Measurements from ENCODE around the gene AOPEP. TPM values are rescaled to one million over a fixed set of nuclear protein-coding genes. Genes with fewer than 3 reads are reported as not detected.

Gene AOPEP
- total RNA-seq, 1 donor from 2014 or later: 175 TPM

GRCh38 chr9:95029288-95029687, 302.8 kb downstream of the AOPEP start:
- DNase-seq: no peak
- peaks cover 7% of the 10 kb centered on the region for H3K36me3 ChIP-seq
- no peaks in the 10 kb centered on the region for H3K27me3 ChIP-seq (ENCODE audit: low read depth)
- no peaks in the 10 kb centered on the region for H3K9me3 ChIP-seq (replicated peaks)
- peak overlapping the region; percentile 15 for H3K4me3 ChIP-seq
- intact Hi-C loops (cut with micrococcal nuclease): loop anchor here (10.0 kb wide), 1 partner anchor 244 kb away; no protein-coding TSS in a partner anchor
- H3K4me1 ChIP-seq: peaks cover 100% of the 10 kb centered on the region
- H3K27ac ChIP-seq (replicated peaks): peak overlapping the region; percentile 84
- no peak for TF ChIP-seq CTCF (IDR thresholded peaks at IDR 0.05; ENCODE audit: borderline replicate concordance)

DNA sequence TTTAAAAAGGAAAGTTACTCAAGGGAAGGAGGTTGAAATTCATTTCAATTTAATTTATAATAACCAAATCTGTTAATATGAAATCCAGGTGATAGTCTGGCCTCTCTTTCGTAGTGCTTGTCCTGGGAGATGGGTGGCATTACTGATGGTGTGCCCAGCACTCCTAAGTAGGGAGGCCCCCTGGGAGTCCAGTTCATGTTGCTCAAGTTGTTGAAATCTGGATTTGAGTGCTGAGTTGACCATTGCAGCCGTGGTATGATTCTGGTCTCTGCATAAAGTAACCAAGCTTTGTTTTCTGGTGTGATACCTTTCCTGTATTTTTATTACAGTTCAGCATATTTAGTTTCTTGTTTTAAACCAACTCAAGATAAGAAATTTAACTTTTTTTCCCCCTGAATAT, 303.2 kb downstream of the AOPEP start:
- intact Hi-C loops (cut with micrococcal nuclease): loop anchor here (10.0 kb wide), 1 partner anchor 245 kb away; no protein-coding TSS in a partner anchor
- Histone ChIP-seq H3K4me3 (no peak overlapping the region), H3K27ac (replicated peaks) (peak overlapping the region; percentile 84), H3K27me3 (ENCODE audit: low read depth) (no peaks in the 10 kb centered on the region), H3K36me3 (peaks cover 7% of the 10 kb centered on the region), H3K9me3 (replicated peaks) (no peaks in the 10 kb centered on the region), H3K4me1 (peaks cover 100% of the 10 kb centered on the region)
- no peak for DNase-seq
- no peak for TF ChIP-seq CTCF (IDR thresholded peaks at IDR 0.05; ENCODE audit: borderline replicate concordance)

DNA sequence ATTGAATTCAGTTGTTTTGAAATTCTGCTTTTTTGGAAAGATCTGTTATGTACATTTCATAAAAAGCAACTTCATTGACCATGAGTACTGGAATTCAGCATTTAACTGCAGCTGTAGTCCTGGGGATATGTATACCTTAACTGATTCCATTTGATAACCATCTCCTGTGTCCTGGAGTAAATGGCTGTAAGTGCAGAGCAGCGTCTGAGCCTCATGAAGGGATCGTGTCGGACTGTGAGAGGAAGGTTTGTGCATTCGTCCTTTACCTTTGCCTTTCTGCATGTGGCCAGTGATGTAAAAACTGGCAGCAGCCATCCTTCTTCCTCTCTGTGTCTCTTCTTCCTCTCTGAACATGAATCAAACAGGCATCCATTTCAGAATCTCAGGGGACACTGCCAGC, 303.8 kb downstream of the AOPEP start:
- Histone ChIP-seq H3K27me3 (ENCODE audit: low read depth) (no peaks in the 10 kb centered on the region), H3K4me1 (peaks cover 100% of the 10 kb centered on the region), H3K4me3 (peak overlapping the region; percentile 38), H3K9me3 (replicated peaks) (no peaks in the 10 kb centered on the region), H3K27ac (replicated peaks) (peak overlapping the region; percentile 84), H3K36me3 (peaks cover 7% of the 10 kb centered on the region)
- intact Hi-C loops (cut with micrococcal nuclease): no loop called here
- TF ChIP-seq CTCF (IDR thresholded peaks at IDR 0.05; ENCODE audit: borderline replicate concordance): no peak
- DNase-seq: no peak

DNA sequence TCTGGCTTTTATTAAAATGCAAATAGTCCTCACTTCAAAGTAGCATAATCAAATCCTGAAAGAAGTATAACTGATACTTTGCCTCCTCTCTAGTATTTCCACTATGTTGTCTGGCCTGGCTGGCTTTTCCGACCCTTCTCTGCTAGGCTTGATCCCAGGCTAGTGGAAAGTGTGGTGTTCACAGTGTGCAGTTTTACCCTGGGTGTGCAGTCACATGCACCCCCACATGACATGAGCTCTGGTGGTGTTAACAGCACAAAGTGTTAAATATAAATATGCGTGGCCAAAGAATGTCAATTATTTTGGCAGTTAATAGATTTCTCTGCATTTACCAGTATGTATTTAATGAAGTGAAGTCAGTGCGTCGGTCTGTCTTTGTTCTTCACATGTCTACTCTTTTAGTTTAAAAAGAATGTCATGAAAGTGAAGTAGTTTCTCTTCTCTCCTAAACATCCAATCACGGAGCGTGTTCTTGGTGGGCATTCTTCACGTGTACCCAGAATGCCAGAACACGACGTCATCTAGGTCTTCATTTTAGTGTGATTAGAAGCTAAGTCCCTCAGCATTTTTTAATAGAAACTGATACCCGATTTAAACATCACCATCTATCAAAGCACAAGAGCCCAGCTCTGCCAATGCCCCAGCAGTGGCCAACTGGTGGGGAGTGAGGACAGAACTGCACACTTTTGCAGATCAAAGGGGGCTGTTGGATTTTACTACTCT, 304.6 kb downstream of the AOPEP start:
- Histone ChIP-seq H3K27me3 (ENCODE audit: low read depth) (no peaks in the 10 kb centered on the region), H3K27ac (replicated peaks) (peak overlapping the region; percentile 84), H3K4me1 (peaks cover 100% of the 10 kb centered on the region), H3K4me3 (peak overlapping the region; percentile 38), H3K9me3 (replicated peaks) (no peaks in the 10 kb centered on the region), H3K36me3 (peaks cover 7% of the 10 kb centered on the region)
- intact Hi-C loops (cut with micrococcal nuclease): no loop called here
- no peak for DNase-seq
- no peak for TF ChIP-seq CTCF (IDR thresholded peaks at IDR 0.05; ENCODE audit: borderline replicate concordance)

GRCh38 chr9:95031711-95032461, 305.4 kb downstream of the AOPEP start:
- Histone ChIP-seq H3K36me3 (peaks cover 7% of the 10 kb centered on the region), H3K4me3 (peak overlapping the region; percentile 38), H3K27me3 (ENCODE audit: low read depth) (no peaks in the 10 kb centered on the region), H3K27ac (replicated peaks) (peak overlapping the region; percentile 84), H3K4me1 (peaks cover 100% of the 10 kb centered on the region), H3K9me3 (replicated peaks) (no peaks in the 10 kb centered on the region)
- intact Hi-C loops (cut with micrococcal nuclease): no loop called here
- no peak for DNase-seq
- TF ChIP-seq CTCF (IDR thresholded peaks at IDR 0.05; ENCODE audit: borderline replicate concordance): no peak
